ENCODE data around the gene ODAD2. TPM values are rescaled to one million over a fixed set of nuclear protein-coding genes. Genes with fewer than 3 reads are reported as not detected.

ODAD2 gene
- total and polyA plus RNA-seq, 8 donors: 0.15 to 0.52 (median 0.28) TPM; not detected in 5

GRCh38 chr10:27774831-27775230 is 224.0 kb downstream of the ODAD2 start:
- FAIRE-seq (no peak), DNase-seq (no peak), ATAC-seq (no peak)
- TF ChIP-seq CTCF (IDR thresholded peaks at IDR 0.05): no peak
- Histone ChIP-seq H3K27ac (no peak overlapping the region), H3K9me3 (no peaks in the 10 kb centered on the region), H3K4me3 (no peak overlapping the region), H3K4me1 (no peaks in the 10 kb centered on the region), H3K36me3 (no peaks in the 10 kb centered on the region), H3K27me3 (peaks cover 0 to 8% (median 0%) of the 10 kb centered on the region in 4 donors)
- intact Hi-C loops (cut with DNase I): no loop called here
- 29 to 43% methylated on average over 2 of the region's 2 CpGs for WGBS, 2 donors

GRCh38 chr10:27771231-27771630 is 227.6 kb downstream of the ODAD2 start:
- TF ChIP-seq CTCF (IDR thresholded peaks at IDR 0.05): no peak
- DNase-seq (no peak), FAIRE-seq (no peak), ATAC-seq (no peak)
- intact Hi-C loops (cut with DNase I): no loop called here
- WGBS, 2 donors: 57 to 59% methylated on average over 4 of the region's 4 CpGs
- Histone ChIP-seq H3K27me3 (peaks cover 0 to 8% (median 0%) of the 10 kb centered on the region in 4 donors), H3K4me1 (no peaks in the 10 kb centered on the region), H3K36me3 (no peaks in the 10 kb centered on the region), H3K27ac (no peak overlapping the region), H3K4me3 (no peak overlapping the region), H3K9me3 (no peaks in the 10 kb centered on the region)

DNA sequence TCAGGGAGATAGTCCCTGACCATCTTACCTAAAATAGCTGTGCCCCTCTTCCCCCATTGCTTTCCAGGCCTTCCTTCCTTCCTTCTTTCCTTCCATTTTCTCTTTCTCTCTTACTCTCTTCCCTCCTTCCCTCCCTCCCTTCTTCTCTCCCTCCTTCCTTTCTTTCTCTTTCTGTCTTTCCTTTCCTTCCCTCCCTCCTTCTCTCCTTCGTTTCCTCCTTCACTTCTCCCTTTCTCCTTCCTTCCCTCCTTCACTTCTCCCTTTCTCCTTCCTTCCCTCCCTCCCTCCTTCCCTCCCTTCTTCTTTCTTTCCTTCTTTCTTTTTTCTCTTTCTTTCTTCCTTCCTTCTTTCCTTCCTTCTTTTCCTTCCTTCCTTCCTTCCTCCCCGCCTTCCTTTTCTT is 228.7 kb downstream of the ODAD2 start:
- Histone ChIP-seq H3K9me3 (no peaks in the 10 kb centered on the region), H3K27me3 (peaks cover 0 to 8% (median 0%) of the 10 kb centered on the region in 4 donors), H3K36me3 (no peaks in the 10 kb centered on the region), H3K27ac (no peak overlapping the region), H3K4me3 (no peak overlapping the region), H3K4me1 (no peaks in the 10 kb centered on the region)
- ATAC-seq (no peak), DNase-seq (no peak), FAIRE-seq (no peak)
- intact Hi-C loops (cut with DNase I): no loop called here
- 64 to 86% methylated on average over 2 of the region's 2 CpGs for WGBS, 2 donors
- TF ChIP-seq CTCF (IDR thresholded peaks at IDR 0.05): no peak
